ENCODE measurements around the gene ATP11C.
"Not testable (repeated sequence)": the region's sequence is repeated elsewhere in the genome, so short reads cannot be mapped to it uniquely, and the experiment has no call there.

Gene ATP11C

DNA sequence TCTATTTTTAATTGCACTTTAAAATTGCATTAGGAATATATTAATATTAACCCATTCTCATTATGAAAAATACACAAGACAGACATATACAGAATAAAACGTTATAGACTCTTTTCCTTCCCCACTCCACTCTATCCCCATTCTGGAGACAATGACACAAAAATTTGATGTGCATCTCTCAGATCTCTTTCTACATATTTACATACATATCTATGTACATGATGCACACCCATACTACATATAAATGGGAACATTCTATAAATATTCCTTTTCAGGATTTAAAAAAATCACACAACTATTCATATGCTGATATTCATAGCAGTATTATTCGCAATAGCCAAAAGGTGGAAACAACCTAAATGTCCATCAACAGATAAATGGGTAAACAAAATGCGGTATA is 34.9 kb upstream of the ATP11C start:
- TF ChIP-seq, protein P1, sequence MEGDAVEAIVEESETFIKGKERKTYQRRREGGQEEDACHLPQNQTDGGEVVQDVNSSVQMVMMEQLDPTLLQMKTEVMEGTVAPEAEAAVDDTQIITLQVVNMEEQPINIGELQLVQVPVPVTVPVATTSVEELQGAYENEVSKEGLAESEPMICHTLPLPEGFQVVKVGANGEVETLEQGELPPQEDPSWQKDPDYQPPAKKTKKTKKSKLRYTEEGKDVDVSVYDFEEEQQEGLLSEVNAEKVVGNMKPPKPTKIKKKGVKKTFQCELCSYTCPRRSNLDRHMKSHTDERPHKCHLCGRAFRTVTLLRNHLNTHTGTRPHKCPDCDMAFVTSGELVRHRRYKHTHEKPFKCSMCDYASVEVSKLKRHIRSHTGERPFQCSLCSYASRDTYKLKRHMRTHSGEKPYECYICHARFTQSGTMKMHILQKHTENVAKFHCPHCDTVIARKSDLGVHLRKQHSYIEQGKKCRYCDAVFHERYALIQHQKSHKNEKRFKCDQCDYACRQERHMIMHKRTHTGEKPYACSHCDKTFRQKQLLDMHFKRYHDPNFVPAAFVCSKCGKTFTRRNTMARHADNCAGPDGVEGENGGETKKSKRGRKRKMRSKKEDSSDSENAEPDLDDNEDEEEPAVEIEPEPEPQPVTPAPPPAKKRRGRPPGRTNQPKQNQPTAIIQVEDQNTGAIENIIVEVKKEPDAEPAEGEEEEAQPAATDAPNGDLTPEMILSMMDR (IDR thresholded peaks at IDR 0.05; ENCODE audit: insufficient read depth, low read depth, low read length, missing control alignments): no peak
- DNase-seq (ENCODE audit: low read depth): no peak
- no peak overlapping the region for H3K4me3 ChIP-seq (ENCODE audit: low read length)

DNA sequence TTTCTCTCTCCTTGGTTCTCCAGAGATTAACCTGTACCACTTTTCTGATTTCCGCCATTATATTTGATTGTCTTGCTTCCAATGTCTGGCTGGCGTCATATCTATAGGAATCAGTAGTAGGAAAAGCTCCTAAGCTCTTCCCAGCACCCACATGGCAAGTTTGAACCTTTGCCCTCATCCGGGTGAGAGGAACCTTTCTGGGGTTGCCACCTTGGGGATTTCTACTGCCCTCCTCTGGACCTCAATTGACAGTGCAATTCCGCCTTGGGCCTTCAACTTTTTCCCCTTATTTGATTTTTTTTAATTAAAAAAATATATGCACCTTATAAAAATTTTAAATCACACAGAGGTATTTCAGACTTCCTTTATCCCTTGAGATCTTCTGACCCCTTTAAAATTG is 34.4 kb upstream of the ATP11C start:
- peak; percentile 0 for DNase-seq (ENCODE audit: low read depth)
- no peak overlapping the region for H3K4me3 ChIP-seq (ENCODE audit: low read length)
- TF ChIP-seq, protein P1 (IDR thresholded peaks at IDR 0.05; ENCODE audit: insufficient read depth, low read depth, low read length, missing control alignments): peak; percentile 29

DNA sequence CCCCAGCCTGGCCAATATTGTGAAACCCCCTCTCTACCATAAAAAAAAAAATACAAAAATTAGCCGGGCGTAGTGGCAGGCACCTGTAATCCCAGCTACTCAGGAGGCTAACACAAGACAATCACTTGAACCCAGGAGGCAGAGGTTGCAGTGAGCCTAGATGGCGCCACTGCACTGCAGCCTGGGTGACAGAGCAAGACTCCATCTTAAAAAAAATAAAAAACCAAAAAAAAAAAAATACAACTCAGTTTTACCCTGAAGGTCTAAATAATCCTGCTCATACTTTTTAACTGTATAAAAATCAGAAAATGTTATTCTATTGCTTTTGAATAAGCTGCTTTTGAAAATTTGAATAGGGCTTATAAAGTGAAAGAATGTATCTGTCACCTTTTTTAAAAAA is 33.3 kb upstream of the ATP11C start:
- TF ChIP-seq, protein P1 (IDR thresholded peaks at IDR 0.05; ENCODE audit: insufficient read depth, low read depth, low read length, missing control alignments): peak; percentile 16
- H3K4me3 ChIP-seq (ENCODE audit: low read length); DNase-seq (ENCODE audit: low read depth): not testable (repeated sequence)

DNA sequence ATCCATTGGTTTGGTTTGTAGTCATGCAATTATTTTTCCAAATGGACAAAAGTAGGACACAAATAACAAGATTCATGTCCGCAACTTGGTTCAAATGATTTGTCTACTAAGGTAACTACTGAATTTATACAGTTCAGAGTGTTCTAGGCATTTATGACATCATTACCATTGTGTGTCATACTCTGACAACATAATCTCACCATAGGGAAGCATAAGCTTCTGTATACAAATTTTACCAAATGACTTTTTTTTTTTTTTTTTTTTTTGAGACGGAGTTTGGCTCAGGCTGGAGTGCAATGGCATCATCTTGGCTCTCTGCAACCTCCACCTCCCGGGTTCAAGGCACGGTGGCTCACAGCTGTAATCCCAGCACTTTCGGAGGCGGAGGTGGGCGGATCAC is 32.6 kb upstream of the ATP11C start, which contains the start of gene CXorf66:
Gene CXorf66, minus strand, starts transcription at position 101 of the 400 bp plus-strand sequence. Its CDS starts 25 bp downstream, at position 76.
- H3K4me3 ChIP-seq (ENCODE audit: low read length): no peak within 1 kb of the TSS
- TF ChIP-seq, protein P1 (IDR thresholded peaks at IDR 0.05; ENCODE audit: insufficient read depth, low read depth, low read length, missing control alignments): no peak
- DNase-seq (ENCODE audit: low read depth): no peak

DNA sequence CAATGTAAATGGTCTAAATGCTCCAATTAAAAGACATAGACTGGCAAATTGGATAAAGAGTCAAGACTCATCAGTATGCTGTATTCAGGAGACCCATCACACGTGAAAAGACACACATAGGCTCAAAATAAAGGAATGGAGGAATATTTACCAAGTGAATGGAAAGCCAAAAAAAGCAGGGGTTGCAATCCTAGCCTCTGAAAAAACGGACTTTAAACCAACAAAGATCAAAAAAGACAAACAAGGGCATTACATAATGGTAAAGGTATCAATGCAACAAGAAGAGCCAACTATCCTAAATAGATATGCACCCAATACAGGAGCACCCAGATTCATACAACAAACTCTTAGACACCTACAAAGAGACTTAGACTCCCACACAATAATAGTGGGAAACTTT is 28.2 kb upstream of the ATP11C start:
- H3K4me3 ChIP-seq (ENCODE audit: low read length); DNase-seq (ENCODE audit: low read depth): not testable (repeated sequence)

DNA sequence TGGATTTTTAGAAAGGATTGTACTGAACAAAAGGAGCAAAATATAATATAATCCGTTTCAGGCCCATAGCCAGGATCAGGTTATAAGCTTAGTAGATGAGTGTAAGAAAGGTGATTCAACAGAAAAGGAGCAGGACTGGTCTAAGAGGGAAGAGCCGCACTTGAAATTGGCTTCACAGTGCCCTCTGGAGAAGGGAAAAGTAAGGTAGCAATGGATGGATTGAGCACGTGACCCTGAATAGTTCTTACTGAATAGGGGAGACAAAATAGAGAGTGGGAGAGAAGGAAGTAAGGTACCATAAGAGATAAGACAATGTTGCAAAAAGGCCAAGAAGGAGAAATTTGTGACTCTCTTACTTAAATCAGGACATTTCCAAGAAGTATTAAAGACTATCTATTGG is 16.9 kb upstream of the ATP11C start:
- DNase-seq (ENCODE audit: low read depth): peak; percentile 30
- TF ChIP-seq, protein P1 (IDR thresholded peaks at IDR 0.05; ENCODE audit: insufficient read depth, low read depth, low read length, missing control alignments): no peak
- H3K4me3 ChIP-seq (ENCODE audit: low read length): no peak overlapping the region

DNA sequence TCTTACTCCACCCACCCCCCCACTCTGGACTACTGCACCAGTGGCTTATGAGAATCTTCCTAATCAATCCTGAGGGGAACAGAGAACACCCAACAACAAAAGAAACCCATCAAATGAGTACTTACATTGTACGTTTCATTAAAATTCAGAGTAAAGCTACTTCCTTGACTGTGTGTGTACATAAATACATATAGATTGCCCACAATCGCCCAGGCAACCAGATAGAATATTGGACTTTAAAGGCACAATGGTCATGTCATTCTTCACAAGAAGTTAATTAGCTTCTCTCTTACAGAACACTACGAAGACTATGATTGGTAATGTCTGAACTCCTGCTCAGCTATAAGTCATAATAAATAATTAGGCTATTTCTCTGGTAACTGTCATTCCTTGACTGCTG is 12.2 kb upstream of the ATP11C start:
- no peak for DNase-seq (ENCODE audit: low read depth)
- H3K4me3 ChIP-seq (ENCODE audit: low read length): no peak overlapping the region
- TF ChIP-seq, protein P1 (IDR thresholded peaks at IDR 0.05; ENCODE audit: insufficient read depth, low read depth, low read length, missing control alignments): no peak
